BLaER1 (cell line): ENCODE measurements around the gene HIPK1.

Experiments
- H3K27ac ChIP-seq: shearing (Covaris generic); formaldehyde crosslinking; 2 replicates; pipeline ENCODE4 v1.8.1; 2022
- H3K27me3 ChIP-seq: shearing (Covaris generic); formaldehyde crosslinking; 2 replicates; pipeline ENCODE4 v1.8.1; 2022
- H3K36me3 ChIP-seq: shearing (Covaris generic); formaldehyde crosslinking; 2 replicates; pipeline ENCODE4 v1.8.1; 2022
- H3K4me1 ChIP-seq: shearing (Covaris generic); formaldehyde crosslinking; 2 replicates; pipeline ENCODE4 v1.8.1; 2022
- H3K4me2 ChIP-seq: shearing (Covaris generic); formaldehyde crosslinking; 2 replicates; pipeline ENCODE4 v1.8.1; 2022
- H3K4me3 ChIP-seq: shearing (Covaris generic); formaldehyde crosslinking; 2 replicates; pipeline ENCODE4 v1.8.1; 2022
- H3K9ac ChIP-seq: shearing (Covaris generic); formaldehyde crosslinking; 2 replicates; pipeline ENCODE4 v1.8.1; 2022
- H3K9me3 ChIP-seq: shearing (Covaris generic); formaldehyde crosslinking; 2 replicates; pipeline ENCODE4 v1.8.1; 2022
- H4K20me1 ChIP-seq: shearing (Covaris generic); formaldehyde crosslinking; 2 replicates; pipeline ENCODE4 v1.8.1; 2022
- Cebpa-rat ChIP-seq: shearing (Covaris generic); IDR thresholded peaks from 2 replicates; pipeline ENCODE4 v1.8.1; 2022

Gene HIPK1

GRCh38 chr1:113928941-113929749 lies at the start of gene HIPK1:
Gene HIPK1, plus strand, starts transcription at chr1:113929324.
- peak within 1 kb of the TSS; percentile 96 for H3K4me3 ChIP-seq
- no peak for TF ChIP-seq Cebpa-rat
- no peaks in the 10 kb centered on the region for H3K36me3 ChIP-seq
- H3K27ac ChIP-seq: peak within 1 kb of the TSS; percentile 91
- no peaks in the 10 kb centered on the region for H3K27me3 ChIP-seq
- peaks cover 44% of the 10 kb centered on the region for H4K20me1 ChIP-seq
- H3K4me1 ChIP-seq: peaks cover 53% of the 10 kb centered on the region
- peak within 1 kb of the TSS; percentile 93 for H3K4me2 ChIP-seq
- peak within 1 kb of the TSS; percentile 89 for H3K9ac ChIP-seq
- no peaks in the 10 kb centered on the region for H3K9me3 ChIP-seq

GRCh38 chr1:113879739-113880038 lies 49.4 kb upstream of the HIPK1 start:
- no peak overlapping the region for H3K4me2 ChIP-seq
- H3K4me1 ChIP-seq: peaks cover 22% of the 10 kb centered on the region; the same call in 1 of the 2 replicates
- H3K27ac ChIP-seq: no peak overlapping the region
- H3K9me3 ChIP-seq: peaks cover 8% of the 10 kb centered on the region; the same call in 1 of the 2 replicates
- no peak overlapping the region for H3K4me3 ChIP-seq
- H3K36me3 ChIP-seq: no peaks in the 10 kb centered on the region
- H3K27me3 ChIP-seq: no peaks in the 10 kb centered on the region
- H4K20me1 ChIP-seq: no peaks in the 10 kb centered on the region
- TF ChIP-seq Cebpa-rat: no peak
- no peak overlapping the region for H3K9ac ChIP-seq

GRCh38 chr1:113881661-113882060 lies 47.5 kb upstream of the HIPK1 start:
- TF ChIP-seq Cebpa-rat: no peak
- H3K27me3 ChIP-seq: no peaks in the 10 kb centered on the region
- H4K20me1 ChIP-seq: no peaks in the 10 kb centered on the region
- peaks cover 16% of the 10 kb centered on the region; the same call in 1 of the 2 replicates for H3K4me1 ChIP-seq
- H3K9ac ChIP-seq: no peak overlapping the region
- no peak overlapping the region for H3K27ac ChIP-seq
- H3K4me2 ChIP-seq: no peak overlapping the region
- H3K9me3 ChIP-seq: peaks cover 8% of the 10 kb centered on the region; the same call in 1 of the 2 replicates
- H3K4me3 ChIP-seq: no peak overlapping the region
- H3K36me3 ChIP-seq: no peaks in the 10 kb centered on the region

GRCh38 chr1:113886417-113887401 lies 42.4 kb upstream of the HIPK1 start:
- H3K4me1 ChIP-seq: peaks cover 11% of the 10 kb centered on the region
- H3K27ac ChIP-seq: no peak overlapping the region
- no peak overlapping the region for H3K4me2 ChIP-seq
- H3K27me3 ChIP-seq: no peaks in the 10 kb centered on the region
- no peak for TF ChIP-seq Cebpa-rat
- no peak overlapping the region for H3K9ac ChIP-seq
- H3K9me3 ChIP-seq: no peaks in the 10 kb centered on the region
- no peaks in the 10 kb centered on the region for H4K20me1 ChIP-seq
- no peaks in the 10 kb centered on the region for H3K36me3 ChIP-seq
- no peak overlapping the region for H3K4me3 ChIP-seq

GRCh38 chr1:113887402-113888175 lies 41.5 kb upstream of the HIPK1 start, which contains the start of gene BCL2L15:
Gene BCL2L15, minus strand, starts transcription at chr1:113887581. Its CDS starts 206 bp downstream, at chr1:113887375.
- Histone ChIP-seq H3K36me3 (no peaks in the 10 kb centered on the region), H3K27ac (no peak within 1 kb of the TSS), H3K4me1 (peaks cover 18% of the 10 kb centered on the region), H3K4me3 (no peak within 1 kb of the TSS), H3K9me3 (no peaks in the 10 kb centered on the region), H4K20me1 (no peaks in the 10 kb centered on the region), H3K27me3 (no peaks in the 10 kb centered on the region), H3K9ac (no peak within 1 kb of the TSS), H3K4me2 (no peak within 1 kb of the TSS)
- TF ChIP-seq Cebpa-rat: no peak

- Histone ChIP-seq H3K36me3 (peaks cover 22% of the 10 kb centered on the region), H3K4me3 (no peak overlapping the region), H3K4me1 (peaks cover 14% of the 10 kb centered on the region), H3K27me3 (no peaks in the 10 kb centered on the region), H3K9me3 (no peaks in the 10 kb centered on the region), H3K4me2 (no peak overlapping the region), H3K9ac (no peak overlapping the region), H4K20me1 (no peaks in the 10 kb centered on the region), H3K27ac (no peak overlapping the region)
- TF ChIP-seq Cebpa-rat: no peak
These were observed 38.3 kb upstream of the HIPK1 start for GRCh38 chr1:113890816-113891215.

GRCh38 chr1:113891631-113892220 lies 37.4 kb upstream of the HIPK1 start:
- Histone ChIP-seq H3K9ac (no peak overlapping the region), H3K4me3 (no peak overlapping the region), H4K20me1 (no peaks in the 10 kb centered on the region), H3K4me1 (peaks cover 14% of the 10 kb centered on the region), H3K9me3 (no peaks in the 10 kb centered on the region), H3K4me2 (peak overlapping the region; percentile 63), H3K27ac (no peak overlapping the region), H3K27me3 (no peaks in the 10 kb centered on the region), H3K36me3 (peaks cover 31% of the 10 kb centered on the region)
- TF ChIP-seq Cebpa-rat: no peak

GRCh38 chr1:113893267-113893666 lies 35.9 kb upstream of the HIPK1 start:
- peaks cover 47% of the 10 kb centered on the region for H3K36me3 ChIP-seq
- no peaks in the 10 kb centered on the region for H4K20me1 ChIP-seq
- H3K27me3 ChIP-seq: no peaks in the 10 kb centered on the region
- no peak overlapping the region for H3K9ac ChIP-seq
- no peaks in the 10 kb centered on the region for H3K9me3 ChIP-seq
- H3K4me3 ChIP-seq: no peak overlapping the region
- no peak overlapping the region for H3K4me2 ChIP-seq
- TF ChIP-seq Cebpa-rat: no peak
- peaks cover 14% of the 10 kb centered on the region for H3K4me1 ChIP-seq
- H3K27ac ChIP-seq: no peak overlapping the region

GRCh38 chr1:113895098-113895497 lies 34.0 kb upstream of the HIPK1 start:
- H3K27me3 ChIP-seq: no peaks in the 10 kb centered on the region
- peaks cover 65% of the 10 kb centered on the region for H3K36me3 ChIP-seq
- H3K4me2 ChIP-seq: no peak overlapping the region
- peaks cover 14% of the 10 kb centered on the region for H3K4me1 ChIP-seq
- H3K4me3 ChIP-seq: no peak overlapping the region
- no peak for TF ChIP-seq Cebpa-rat
- H3K9ac ChIP-seq: no peak overlapping the region
- no peaks in the 10 kb centered on the region for H3K9me3 ChIP-seq
- no peaks in the 10 kb centered on the region for H4K20me1 ChIP-seq
- no peak overlapping the region for H3K27ac ChIP-seq
